NCI-H146 (cell line): ENCODE measurements around the gene MTMR3.

Experiments used
- DNase-seq: peaks from one replicate; lab custom pipeline; 2025; lab: John Stamatoyannopoulos, UW

MTMR3 gene

DNA sequence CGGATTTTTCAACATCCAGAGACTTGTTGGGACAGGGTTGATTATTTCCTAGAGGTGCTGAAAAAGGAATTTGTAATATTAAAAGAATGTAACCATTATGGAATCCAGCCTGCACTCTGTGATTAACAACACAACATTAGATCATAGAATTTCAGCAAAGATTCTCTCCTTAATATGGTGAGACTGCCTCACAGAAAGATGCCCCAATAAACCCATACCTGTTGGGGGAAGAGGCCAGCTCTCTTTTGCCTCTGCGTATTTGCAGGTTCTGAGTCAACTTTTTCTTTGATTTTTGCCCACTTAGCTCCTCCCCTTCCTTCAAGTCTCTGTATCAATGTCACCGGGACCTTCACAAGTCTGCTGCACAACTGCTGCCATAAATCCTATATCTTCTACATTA lies 12.4 kb upstream of the MTMR3 start:
- no peak for DNase-seq

DNA sequence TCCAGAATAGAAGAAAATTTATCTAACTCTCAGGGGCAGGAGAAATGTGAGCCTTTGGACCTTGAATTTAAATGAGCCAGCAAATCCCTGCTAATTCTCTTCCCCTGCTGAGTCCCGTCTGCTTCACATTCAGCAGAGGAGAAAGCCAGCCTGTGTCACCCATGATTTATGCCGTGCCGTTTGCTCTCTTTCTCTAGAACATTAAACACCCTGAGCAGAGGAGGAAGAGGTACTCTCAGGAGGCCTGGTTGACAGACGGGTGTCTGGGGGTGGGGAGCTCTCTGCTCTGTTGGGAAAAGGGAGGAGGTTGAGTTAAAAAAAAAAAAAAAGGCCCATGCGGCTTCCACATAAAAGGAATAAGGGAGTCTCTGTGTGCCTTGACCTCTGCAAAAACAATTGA lies 11.3 kb upstream of the MTMR3 start:
- DNase-seq, result peak; percentile 60

DNA sequence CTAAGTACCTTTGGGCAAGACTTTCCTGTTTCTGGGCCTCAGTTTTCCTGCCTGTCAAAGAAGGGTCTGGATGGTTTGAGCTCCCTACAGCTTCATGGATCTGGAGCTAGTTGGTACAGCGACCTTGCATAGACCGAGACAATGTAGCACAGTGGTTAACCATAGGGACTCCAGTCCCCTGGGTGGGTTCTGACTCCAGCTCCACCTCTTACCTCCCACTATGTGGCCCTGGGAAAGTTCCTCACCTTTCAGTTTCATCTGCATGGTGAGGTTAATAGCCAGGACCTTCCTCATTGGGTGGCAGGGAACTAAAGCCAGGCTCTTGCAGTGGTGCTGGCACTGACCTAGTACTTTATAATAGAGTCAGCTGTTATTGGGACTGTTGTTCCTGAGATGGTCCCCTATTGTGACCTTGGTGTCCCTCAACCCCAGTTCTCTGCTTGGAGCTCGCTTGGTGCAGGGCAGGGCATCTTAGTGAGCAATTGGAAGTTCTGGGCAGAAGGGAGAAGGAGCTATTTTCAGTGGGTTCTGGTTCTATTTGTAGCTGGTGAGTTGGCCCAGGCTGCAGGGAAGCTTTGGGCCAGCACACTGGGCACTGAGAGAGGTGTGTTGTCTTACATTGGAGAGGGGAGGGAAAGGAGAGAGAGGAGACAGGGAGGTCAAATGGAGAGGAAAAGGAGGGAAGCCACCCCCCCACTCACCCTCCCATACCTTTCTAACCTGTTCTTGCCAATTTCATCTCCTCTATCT lies 10.7 kb upstream of the MTMR3 start:
- DNase-seq, result no peak

DNA sequence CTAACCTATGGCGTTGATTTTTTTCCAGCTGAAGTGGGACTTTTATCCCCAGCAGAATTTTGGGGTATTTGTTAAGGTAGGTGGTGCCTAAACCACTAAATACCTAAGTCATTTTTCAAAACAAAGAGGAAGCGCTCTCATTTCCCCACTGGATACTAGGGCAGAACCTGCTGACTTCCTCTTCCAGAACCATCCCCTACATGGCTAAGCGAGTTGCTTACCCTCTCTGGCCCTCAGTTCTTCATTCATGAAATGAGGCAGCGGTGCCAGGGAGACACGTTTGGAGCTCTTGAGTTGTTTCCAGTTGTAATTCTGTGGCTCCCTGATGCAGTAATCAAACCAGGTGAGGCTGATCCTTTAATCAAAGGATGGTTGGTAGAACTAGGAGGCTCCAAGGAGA lies 10.0 kb upstream of the MTMR3 start:
- DNase-seq, result no peak

DNA sequence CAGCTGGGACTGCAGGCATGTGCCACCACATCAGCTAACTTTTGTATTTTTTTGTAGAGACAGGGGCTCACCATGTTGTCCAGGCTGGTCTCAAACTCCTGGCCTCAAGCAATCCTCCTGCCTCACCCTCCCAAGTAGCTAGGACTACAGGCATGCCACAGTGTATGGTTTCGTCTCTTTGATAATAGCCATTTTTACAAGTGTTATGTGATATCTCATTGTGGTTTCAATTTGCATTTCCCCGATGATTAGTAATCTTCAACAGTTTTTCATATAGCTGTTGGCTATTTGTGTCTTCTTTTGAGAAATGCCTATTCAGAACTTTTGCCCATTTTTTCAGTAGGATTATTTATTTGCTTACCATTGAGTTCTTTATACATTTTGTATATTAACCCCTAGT lies 9.0 kb upstream of the MTMR3 start:
- DNase-seq, result no peak

DNA sequence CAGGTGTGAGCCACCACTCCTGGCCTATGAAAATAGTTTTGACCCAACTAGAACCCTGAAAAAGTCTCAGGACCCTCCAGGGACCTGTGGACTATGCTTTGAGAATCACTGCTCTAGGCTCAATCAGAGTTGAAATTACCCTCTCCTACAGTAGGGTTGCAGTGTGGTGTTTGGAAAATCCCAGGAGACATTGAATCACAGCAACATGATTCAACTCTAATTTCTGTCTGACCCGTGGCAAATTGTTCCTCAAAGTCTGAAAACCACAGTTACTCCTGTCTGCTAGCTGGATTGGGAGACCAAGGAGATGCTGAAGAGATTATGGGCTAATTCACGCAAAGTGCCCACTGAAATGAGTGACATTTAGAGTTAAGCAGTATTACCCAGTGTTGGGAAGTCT lies 5.4 kb upstream of the MTMR3 start:
- no peak for DNase-seq

DNA sequence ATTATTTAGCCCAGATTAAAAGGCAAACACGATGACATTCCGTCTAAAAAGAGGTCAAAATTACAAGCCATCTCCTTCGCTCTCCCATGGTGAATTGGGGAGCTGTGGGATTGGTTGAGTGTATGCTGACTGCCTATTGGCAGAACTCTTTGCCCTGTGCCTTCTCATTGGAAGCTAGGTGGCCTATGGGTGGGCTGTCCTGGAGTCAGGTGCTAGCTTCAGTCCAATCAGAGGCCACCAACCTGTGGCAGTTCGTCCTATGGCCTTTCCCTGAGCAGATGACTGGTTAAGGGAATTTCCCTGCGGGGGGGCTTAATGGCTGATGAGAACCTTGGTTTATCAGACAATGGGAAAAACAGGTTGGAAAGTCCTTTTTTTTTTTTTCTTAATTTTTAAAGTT lies 3.2 kb upstream of the MTMR3 start:
- DNase-seq, result no peak

DNA sequence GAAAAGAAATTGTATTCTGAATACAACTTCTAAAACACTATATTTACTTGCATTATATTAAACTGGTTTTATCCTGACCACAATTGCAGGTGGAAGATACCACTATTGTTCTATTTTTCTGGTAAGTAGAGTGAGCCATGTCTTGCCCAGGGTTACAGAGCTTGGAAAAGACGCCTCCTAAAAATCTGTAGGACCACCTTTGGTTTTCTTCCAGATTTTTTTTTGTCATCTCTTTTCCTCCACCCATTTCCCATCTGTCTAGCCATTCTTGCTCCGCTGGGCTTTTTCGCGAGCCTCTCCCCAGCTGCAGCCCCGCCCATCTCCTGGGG lies 294 bp upstream of the MTMR3 start:
- no peak for DNase-seq

DNA sequence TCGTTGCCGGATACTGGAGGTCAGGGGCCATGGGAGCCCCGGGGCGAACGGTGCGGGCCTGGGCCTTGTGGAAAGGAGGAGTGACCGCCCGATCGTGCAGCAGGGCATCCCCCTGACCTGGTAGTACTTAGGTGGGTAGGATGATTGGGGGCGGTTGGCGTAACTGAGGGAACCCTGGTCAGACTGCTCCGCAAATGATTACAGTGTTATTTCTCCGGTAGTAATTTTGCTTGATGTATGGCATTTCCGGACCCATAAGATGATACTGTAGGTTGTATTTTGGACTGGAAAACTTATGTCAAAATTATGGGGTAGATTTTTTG lies 762 bp downstream of the MTMR3 start:
- no peak for DNase-seq

DNA sequence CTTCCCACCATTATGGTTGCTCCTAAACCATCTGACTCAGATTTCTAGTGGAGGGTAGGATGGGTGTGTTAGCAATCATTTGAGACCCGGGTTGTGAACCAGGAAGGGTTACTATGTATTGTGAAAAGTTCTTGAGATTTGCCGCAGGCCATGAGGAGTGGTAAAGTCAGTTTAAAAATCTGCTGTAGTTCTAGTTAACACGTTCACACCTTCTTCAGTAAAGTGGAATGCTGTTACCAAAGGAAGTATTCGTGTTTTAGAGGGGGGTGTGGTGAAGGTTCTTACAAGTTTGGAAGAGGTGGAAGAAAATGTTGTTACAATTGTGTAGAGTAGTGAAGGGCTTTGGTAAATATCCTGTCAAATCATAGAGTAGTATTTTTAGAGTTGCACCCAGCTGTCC lies 2.6 kb downstream of the MTMR3 start:
- no peak for DNase-seq

DNA sequence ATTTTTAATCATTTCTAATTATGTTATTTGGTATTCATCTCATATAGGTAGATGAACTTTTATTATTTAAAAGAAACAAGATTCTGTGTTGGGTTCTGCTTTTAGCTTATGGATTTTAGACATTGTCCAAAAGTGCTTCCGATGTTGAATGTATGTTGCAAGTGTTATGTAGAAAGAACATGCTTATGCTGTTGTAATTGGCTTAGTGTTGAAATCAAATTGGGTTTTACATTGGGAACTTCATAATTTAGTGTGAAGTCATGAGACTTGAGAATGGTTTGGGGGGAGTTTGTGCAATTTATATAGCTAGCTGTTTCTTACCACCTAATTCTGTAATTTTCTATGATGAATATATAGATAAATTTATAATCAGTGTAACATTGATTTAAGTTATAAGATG lies 3.6 kb downstream of the MTMR3 start:
- no peak for DNase-seq

DNA sequence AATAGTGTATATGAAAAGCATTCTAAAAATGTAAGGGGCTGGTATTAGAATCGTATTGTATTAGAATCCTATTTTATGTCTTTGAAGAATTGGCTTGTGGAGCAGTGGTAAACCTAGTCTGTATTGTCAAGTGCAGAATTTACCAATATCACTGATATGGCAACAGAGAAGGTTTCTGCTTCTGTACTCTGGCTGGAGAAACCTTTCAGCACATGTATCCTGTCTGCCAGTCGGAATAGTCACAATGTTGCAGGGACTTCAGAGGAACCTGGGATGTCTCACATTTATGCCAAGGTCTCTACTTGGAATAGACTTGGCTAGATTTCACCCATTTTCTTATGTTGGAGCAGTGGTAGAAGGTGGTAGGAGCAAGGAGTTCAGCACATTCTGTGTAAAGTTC lies 4.4 kb downstream of the MTMR3 start:
- DNase-seq, result no peak

DNA sequence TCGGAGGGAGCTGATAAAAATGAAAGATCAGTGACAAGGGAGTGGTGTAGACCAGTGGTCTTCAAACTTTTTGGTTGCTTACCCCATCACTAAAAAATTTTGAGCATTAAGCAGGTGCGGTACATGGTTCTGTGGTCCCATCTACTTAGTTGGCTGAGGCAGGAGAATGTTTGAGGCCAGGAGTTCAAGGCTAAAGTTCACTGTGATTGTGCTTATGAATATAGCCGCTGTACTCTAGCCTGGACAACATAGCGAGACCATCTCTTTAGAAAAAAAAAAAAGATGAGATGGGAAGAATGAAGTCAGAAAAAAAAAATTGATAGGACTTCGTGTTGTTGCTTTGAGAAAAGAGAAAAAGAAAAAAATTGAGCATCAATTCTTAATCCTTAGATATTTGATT lies 7.8 kb downstream of the MTMR3 start:
- DNase-seq, result no peak

DNA sequence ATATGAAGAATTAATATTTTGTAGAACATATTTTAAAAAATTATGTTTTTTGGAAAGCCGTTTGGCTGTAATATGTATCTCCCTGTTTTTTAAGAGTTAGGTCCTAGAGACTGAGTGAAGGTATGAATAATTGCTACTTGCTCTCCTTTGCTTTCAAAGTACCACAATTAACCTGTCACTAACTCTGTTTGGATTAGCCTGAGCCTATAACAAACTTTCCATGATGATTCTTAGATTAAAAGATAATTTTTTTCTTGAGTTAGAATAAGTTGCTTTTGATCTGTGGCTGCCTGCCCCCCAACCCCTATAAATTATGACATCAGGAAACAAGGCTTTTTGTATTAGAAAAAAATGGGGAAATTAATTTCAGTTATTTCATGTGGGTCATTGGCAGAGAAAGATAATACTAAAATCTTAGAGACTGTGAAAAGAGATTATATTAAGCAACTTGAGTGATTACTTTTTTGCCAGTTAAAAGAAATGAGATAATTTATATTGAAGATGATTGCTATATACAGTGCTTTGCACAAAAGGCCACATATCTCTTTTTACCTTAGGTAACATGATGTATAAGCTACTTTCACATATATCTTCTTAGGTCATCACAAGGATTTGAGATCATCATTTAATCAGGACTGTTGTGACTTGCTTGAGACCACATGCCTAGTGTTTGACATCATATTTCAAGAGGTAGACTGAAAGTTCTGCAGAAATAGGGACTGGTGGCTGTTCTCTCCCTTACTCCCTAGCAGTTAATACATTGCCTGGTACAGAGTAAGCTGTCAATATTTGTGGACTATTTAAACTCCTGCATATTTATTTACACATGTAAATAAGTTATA lies 9.6 kb downstream of the MTMR3 start:
- DNase-seq, result no peak

DNA sequence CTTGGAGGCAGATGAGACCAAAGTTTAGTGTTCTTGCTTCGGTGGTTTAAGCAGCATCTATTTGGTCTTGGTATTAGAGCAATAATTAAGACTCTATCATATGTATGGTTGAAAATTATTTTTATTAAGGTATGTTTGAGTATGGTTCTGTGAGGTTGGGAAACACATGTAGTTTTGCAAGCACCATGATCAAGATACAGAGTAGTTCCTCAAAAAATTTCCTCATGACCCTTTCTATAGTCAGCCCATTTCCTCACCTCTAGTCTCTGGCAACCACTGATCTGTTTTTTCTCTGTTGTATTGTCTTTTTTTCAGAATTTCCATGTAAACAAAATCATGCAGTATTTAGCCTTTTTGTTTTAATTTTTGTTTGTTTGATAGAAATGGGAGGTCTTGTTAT lies 18.4 kb downstream of the MTMR3 start:
- no peak for DNase-seq

DNA sequence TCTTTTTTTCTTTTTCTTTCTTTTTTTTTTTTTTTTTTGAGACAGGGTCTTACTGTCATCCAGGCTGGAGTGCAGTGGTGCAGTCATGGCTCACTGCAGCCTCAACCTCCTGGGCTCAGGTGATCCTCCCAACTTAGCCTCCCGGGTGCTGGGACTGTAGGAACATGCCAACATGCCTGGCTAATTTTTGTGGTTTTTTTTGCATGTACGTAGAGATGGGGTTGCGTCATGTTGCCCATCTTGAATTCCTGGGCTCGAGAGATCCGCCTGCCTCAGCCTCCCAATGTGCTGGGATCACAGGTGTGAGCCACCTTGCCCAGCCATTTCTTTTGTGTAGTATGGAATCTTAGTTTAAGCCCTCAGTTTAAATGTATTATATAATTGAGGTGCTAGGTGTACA lies 20.4 kb downstream of the MTMR3 start:
- no peak for DNase-seq

DNA sequence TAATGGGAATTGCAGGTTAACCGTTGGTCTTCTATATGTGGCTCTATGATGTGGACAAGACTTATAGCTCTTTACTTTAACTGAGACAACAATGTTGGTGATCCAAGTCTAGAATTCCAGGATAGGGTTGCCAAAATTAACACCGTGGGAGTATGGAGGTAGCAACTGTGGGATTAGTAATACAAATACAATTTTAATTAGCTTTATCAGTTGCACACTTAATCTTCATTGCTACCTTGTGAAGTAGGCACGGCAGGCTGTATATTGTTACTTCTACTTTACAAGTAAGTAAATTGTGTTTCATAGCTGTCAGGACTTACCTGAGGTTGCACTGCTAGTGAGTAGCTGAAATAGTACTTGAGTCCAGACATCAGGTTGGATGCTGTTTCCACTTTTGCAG lies 21.0 kb downstream of the MTMR3 start:
- no peak for DNase-seq

DNA sequence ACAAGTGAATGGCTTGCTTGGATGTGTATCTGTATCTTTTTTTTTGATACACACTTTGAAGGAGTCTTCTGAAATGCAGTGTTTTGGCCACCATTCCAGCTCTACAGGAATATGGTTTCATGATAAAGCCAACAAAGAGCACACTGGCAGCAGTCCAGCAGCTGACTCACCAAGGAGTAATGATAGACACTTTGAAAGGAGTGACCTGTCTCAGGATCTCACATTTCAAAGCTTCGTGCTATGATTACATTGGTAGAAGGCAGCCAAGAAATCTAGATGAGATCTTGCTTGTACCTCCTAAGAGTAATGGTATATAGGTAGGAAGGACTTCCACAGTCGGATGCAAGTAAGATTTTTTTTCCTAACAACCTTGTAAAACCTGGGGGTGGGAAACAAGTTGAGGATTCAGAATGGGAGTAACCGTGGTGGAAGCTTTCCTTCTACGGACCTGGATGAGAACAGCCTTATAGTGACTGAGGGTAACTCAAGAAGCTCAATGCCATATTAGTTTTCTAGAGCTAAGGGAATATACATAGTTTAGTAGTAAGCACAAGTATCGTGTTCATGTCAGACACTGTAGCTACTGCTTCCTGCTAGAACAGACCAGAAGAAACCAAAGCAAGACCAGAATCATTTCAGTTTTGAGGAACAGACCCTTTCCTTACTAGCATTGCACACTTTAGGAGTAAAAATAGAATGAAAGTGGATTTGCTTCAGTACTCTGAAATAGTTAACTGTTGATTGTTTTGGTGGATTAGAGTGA lies 25.0 kb downstream of the MTMR3 start:
- peak; percentile 53 for DNase-seq

DNA sequence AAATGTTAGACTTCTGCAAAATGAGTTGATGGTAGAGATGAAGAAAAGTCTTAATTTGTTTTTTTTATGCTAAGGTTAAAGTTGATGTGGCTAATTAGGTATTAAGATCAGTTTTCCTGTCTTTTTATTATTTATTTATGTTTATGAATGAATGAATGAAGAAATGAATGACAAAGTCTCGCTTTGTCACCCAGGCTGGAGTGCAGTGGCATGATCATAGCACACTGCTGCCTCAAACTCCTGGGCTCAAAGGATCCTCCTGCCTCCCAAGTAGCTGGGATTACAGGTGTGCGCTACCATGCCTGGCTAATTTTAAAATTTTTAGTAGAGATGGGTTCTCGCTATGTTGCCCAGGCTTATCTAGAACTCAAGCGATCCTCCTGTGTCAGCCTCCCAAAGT lies 29.2 kb downstream of the MTMR3 start:
- no peak for DNase-seq

DNA sequence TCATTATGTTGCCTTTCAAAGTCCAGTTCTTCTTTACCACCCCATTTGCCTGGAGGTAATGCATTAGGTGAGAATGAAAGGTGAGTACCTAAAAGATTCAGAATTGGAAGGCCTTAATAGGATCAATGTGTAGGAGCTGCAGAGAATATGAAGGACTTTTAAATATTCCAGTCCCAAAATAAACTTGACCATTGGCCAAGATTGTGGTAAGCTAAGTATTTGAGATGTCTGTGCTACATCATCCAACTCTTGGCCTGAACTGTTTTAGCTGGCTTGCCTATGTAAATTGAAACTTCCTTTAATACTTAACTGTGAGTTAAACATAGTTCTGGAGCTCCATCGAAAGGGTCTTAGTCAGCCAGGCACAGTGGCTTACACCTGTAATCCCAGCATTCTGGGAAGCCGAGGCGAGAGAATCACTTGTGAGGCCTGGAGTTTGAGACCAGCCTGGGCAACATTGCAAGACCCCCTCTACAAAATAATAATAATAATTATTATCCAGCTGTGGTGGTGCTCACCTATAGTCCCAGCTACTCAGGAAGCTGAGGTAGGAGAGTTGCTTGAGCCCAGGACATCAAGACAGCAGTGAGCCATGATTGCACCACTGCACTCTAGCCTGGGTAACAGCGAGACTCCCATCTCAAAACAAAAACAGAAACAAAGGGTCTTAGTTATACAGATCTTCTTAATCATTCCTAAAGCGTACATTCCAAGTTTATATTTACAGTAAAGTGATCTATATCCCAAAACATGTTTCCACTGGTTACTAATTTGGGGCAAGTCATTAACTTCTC lies 29.8 kb downstream of the MTMR3 start:
- DNase-seq, result no peak

DNA sequence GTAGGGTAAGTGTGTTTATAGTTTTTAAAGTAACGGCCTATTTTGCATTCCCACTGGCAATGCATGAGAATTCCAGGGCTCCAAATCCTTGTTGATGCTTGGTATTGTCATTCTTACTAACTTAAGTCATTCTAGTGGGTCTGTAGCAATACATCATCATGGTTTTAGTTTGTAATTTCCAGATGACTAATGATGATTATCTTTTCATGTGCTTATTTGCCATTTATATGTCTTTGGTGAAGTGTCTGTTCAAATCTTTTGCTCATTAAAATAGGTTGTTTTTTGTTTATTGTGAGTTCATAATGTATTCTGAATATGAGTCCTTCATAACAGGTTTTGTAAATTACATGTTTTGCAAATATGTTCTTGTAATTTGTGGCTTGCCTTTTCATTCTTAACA lies 31.2 kb downstream of the MTMR3 start:
- no peak for DNase-seq

DNA sequence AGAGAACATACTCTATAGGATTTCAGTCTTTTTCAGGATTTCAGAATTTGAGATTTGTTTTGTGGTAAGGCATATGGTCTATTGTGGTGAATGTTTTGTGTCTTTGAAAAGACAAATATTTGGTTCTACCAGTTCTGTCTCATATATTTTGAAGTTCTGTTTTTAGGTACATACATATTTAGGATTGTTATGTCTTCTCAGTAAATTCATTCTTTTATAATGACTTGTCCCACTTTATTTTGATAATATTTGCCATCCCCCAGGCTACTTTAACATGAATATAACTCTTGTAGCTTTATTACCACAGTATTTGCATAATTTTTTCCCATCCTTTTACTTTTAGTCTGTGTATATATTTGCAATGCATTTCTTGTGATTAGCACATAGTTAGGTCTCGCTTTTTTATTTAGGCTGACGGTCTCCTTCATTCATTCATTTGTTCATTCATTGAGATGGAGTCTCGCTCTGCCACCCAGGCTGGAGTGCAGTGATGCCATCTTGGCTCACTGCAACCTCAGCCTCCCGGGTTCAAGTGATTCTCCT lies 32.1 kb downstream of the MTMR3 start:
- DNase-seq, result no peak
